ENCODE data around the gene WDR17.

The WDR17 gene

GRCh38 chr4:176223561-176223960 lies 157.9 kb downstream of the WDR17 start:
- Histone ChIP-seq H3K27me3 (ENCODE audit: control insufficient read depth, low read length) (no peaks in the 10 kb centered on the region), H3K36me3 (ENCODE audit: control insufficient read depth, low read length) (no peaks in the 10 kb centered on the region), H3K4me3 (ENCODE audit: low read length) (no peak overlapping the region), H3K79me2 (ENCODE audit: control insufficient read depth, low read length) (no peaks in the 10 kb centered on the region), H3K27ac (ENCODE audit: low read depth, low read length) (no peak overlapping the region), H3K9me2 (replicated peaks; ENCODE audit: control insufficient read depth, low read length) (no peaks in the 10 kb centered on the region), H3K9me3 (ENCODE audit: control insufficient read depth, insufficient read depth, low read length) (no peaks in the 10 kb centered on the region), H3F3A (ENCODE audit: control insufficient read depth, insufficient read depth) (no peaks in the 10 kb centered on the region), H3K4me1 (ENCODE audit: control insufficient read depth, low read length) (no peaks in the 10 kb centered on the region), H4K20me1 (ENCODE audit: control insufficient read depth, insufficient read depth, low read depth, low read length) (no peaks in the 10 kb centered on the region), H3K4me2 (ENCODE audit: low read length) (no peak overlapping the region)
- TF ChIP-seq EZH2phosphoT487 (IDR thresholded peaks at IDR 0.05; ENCODE audit: borderline replicate concordance, low read length) = no peak
- TF ChIP-seq CTCF (IDR thresholded peaks at IDR 0.05; ENCODE audit: low read depth, low read length, poor library complexity, severe bottlenecking) = no peak

- TF ChIP-seq EZH2phosphoT487 (IDR thresholded peaks at IDR 0.05; ENCODE audit: borderline replicate concordance, low read length) (no peak), CTCF (IDR thresholded peaks at IDR 0.05; ENCODE audit: low read depth, low read length, poor library complexity, severe bottlenecking) (no peak)
Measured at GRCh38 chr4:176226736-176227135, 161.1 kb downstream of the WDR17 start.

GRCh38 chr4:176229645-176230044 lies 164.0 kb downstream of the WDR17 start:
- Histone ChIP-seq H3K9me2 (replicated peaks; ENCODE audit: control insufficient read depth, low read length) (no peaks in the 10 kb centered on the region), H3K4me1 (ENCODE audit: control insufficient read depth, low read length) (no peaks in the 10 kb centered on the region), H4K20me1 (ENCODE audit: control insufficient read depth, insufficient read depth, low read depth, low read length) (no peaks in the 10 kb centered on the region), H3K4me3 (ENCODE audit: low read length) (no peak overlapping the region), H3K27me3 (ENCODE audit: control insufficient read depth, low read length) (no peaks in the 10 kb centered on the region), H3K79me2 (ENCODE audit: control insufficient read depth, low read length) (no peaks in the 10 kb centered on the region), H3K4me2 (ENCODE audit: low read length) (no peak overlapping the region), H3F3A (ENCODE audit: control insufficient read depth, insufficient read depth) (no peaks in the 10 kb centered on the region), H3K36me3 (ENCODE audit: control insufficient read depth, low read length) (no peaks in the 10 kb centered on the region), H3K27ac (ENCODE audit: low read depth, low read length) (no peak overlapping the region), H3K9me3 (ENCODE audit: control insufficient read depth, insufficient read depth, low read length) (no peaks in the 10 kb centered on the region)
- TF ChIP-seq EZH2phosphoT487 (IDR thresholded peaks at IDR 0.05; ENCODE audit: borderline replicate concordance, low read length) = no peak
- TF ChIP-seq CTCF (IDR thresholded peaks at IDR 0.05; ENCODE audit: low read depth, low read length, poor library complexity, severe bottlenecking) = no peak

More at GRCh38 chr4:176226736-176227135, 161.1 kb downstream of the WDR17 start:
- H3K4me2 ChIP-seq (ENCODE audit: low read length) = no peak overlapping the region
- H3K27me3 ChIP-seq (ENCODE audit: control insufficient read depth, low read length) = no peaks in the 10 kb centered on the region
- H3K4me3 ChIP-seq (ENCODE audit: low read length) = no peak overlapping the region
- no peaks in the 10 kb centered on the region for H3K79me2 ChIP-seq (ENCODE audit: control insufficient read depth, low read length)
- H3K27ac ChIP-seq (ENCODE audit: low read depth, low read length) = no peak overlapping the region
- H3F3A ChIP-seq (ENCODE audit: control insufficient read depth, insufficient read depth) = no peaks in the 10 kb centered on the region
- no peaks in the 10 kb centered on the region for H3K36me3 ChIP-seq (ENCODE audit: control insufficient read depth, low read length)
- no peaks in the 10 kb centered on the region for H4K20me1 ChIP-seq (ENCODE audit: control insufficient read depth, insufficient read depth, low read depth, low read length)
- H3K9me2 ChIP-seq (replicated peaks; ENCODE audit: control insufficient read depth, low read length) = no peaks in the 10 kb centered on the region
- no peaks in the 10 kb centered on the region for H3K9me3 ChIP-seq (ENCODE audit: control insufficient read depth, insufficient read depth, low read length)
- no peaks in the 10 kb centered on the region for H3K4me1 ChIP-seq (ENCODE audit: control insufficient read depth, low read length)

Data from DOHH2 (cell line).